ENCODE results near the gene BTBD16.
A peak's percentile ranks its signal among the peaks of the same experiment; 100 is the strongest.

BTBD16 gene

DNA sequence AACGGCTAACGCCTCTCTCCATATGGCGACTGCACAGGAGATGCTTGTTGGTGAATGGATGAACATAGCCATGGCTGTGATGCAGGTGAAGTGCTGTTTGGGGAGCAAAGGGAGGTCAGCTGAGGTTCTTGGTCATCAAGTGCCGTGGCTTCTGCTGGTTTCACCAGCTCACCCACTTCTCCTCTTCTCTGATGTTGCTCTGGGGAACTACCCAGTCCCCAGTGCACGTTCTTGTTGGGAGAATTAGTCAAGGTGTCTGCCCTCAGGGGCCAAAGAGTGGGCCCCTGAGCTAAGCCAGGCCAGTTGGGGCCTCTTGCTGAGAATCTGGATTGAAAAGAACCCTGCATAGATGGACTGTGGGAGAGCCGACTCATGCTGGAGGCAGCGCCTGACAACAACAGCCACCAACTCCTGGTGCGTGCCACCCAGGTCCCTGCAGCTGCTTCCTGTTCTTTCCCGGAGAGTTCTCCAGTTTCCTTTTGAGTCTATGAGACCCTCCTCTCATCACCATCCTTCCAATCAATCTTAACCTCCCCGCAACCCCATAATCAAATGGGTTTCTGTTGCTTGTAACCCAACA is 3.0 kb downstream of the BTBD16 start:
- TF ChIP-seq, protein P1, sequence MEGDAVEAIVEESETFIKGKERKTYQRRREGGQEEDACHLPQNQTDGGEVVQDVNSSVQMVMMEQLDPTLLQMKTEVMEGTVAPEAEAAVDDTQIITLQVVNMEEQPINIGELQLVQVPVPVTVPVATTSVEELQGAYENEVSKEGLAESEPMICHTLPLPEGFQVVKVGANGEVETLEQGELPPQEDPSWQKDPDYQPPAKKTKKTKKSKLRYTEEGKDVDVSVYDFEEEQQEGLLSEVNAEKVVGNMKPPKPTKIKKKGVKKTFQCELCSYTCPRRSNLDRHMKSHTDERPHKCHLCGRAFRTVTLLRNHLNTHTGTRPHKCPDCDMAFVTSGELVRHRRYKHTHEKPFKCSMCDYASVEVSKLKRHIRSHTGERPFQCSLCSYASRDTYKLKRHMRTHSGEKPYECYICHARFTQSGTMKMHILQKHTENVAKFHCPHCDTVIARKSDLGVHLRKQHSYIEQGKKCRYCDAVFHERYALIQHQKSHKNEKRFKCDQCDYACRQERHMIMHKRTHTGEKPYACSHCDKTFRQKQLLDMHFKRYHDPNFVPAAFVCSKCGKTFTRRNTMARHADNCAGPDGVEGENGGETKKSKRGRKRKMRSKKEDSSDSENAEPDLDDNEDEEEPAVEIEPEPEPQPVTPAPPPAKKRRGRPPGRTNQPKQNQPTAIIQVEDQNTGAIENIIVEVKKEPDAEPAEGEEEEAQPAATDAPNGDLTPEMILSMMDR (IDR thresholded peaks at IDR 0.05; ENCODE audit: insufficient read depth, missing control alignments): no peak
- FAIRE-seq (no peak), DNase-seq (ENCODE audit: insufficient read length, low spot score) (no peak)

DNA sequence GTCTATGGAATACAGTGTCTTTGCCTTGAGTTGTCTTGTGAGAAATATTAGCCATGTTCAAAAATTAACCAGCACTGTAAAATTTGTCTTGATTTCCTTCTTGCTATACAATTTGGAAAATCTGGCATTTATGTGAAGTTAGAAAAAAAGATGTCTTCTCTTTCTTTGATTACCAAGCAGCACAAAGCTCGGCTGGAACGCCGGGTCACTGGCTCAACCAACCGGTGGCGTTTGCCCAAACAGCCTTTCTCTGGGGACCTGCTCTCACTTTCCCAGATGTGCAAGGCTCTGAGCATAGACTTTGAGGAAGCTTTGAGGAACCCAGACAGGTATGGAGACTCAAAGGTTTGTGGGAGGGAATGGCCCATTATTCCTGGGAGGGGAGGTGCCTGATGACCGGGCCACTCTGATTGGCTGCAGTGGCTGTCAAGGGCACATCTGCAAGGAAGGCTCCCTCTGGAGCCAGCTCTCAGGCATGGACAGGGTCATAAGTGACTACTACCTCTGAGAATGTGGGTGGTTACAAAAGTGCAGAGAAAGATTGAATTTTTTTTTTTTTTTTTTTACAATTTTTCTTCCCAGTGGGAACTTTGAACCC is 5.6 kb downstream of the BTBD16 start:
- FAIRE-seq (no peak), DNase-seq (ENCODE audit: insufficient read length, low spot score) (no peak)
- TF ChIP-seq, protein P1 (IDR thresholded peaks at IDR 0.05; ENCODE audit: insufficient read depth, missing control alignments): no peak

GRCh38 chr10:122277526-122278136 is 6.5 kb downstream of the BTBD16 start:
- DNase-seq (ENCODE audit: insufficient read length, low spot score): no peak
- FAIRE-seq: no peak
- TF ChIP-seq, protein P1 (IDR thresholded peaks at IDR 0.05; ENCODE audit: insufficient read depth, missing control alignments): no peak

- TF ChIP-seq, protein P1 (IDR thresholded peaks at IDR 0.05; ENCODE audit: insufficient read depth, missing control alignments): peak; percentile 45
- DNase-seq (ENCODE audit: insufficient read length, low spot score): no peak
- FAIRE-seq: no peak
These were observed 8.6 kb downstream of the BTBD16 start for GRCh38 chr10:122279725-122280141.

DNA sequence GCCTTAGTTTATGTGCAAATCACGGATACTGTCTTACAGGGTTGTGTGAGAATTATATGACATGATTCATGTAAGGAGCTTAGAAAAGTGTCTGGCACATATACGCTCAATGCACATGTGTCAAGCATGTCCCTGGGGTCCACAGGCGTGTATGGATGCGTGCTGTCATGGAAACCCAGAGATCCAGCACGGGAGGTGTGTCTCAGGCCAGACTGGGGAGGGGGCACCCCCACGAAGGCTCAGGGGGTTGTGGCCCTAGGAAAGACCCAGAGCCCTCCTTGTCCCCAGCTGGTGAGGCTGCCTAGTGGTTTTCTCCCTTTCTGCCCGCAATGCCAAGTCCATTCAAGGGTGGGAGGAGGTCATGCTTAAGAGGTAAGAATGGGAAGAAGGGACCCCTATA is 9.1 kb downstream of the BTBD16 start:
- FAIRE-seq: no peak
- TF ChIP-seq, protein P1 (IDR thresholded peaks at IDR 0.05; ENCODE audit: insufficient read depth, missing control alignments): no peak

GRCh38 chr10:122281018-122281626 is 10.0 kb downstream of the BTBD16 start:
- TF ChIP-seq, protein P1 (IDR thresholded peaks at IDR 0.05; ENCODE audit: insufficient read depth, missing control alignments): no peak
- FAIRE-seq (no peak), DNase-seq (ENCODE audit: insufficient read length, low spot score) (no peak)

More for the DNA sequence above, 9.1 kb downstream of the BTBD16 start:
- no peak for DNase-seq (ENCODE audit: insufficient read length, low spot score)

Measured in D721Med (cell line).